ENCODE results near the gene TYW1.
"Not testable (repeated sequence)": the region's sequence is repeated elsewhere in the genome, so short reads cannot be mapped to it uniquely, and the experiment has no call there.

Gene TYW1

DNA sequence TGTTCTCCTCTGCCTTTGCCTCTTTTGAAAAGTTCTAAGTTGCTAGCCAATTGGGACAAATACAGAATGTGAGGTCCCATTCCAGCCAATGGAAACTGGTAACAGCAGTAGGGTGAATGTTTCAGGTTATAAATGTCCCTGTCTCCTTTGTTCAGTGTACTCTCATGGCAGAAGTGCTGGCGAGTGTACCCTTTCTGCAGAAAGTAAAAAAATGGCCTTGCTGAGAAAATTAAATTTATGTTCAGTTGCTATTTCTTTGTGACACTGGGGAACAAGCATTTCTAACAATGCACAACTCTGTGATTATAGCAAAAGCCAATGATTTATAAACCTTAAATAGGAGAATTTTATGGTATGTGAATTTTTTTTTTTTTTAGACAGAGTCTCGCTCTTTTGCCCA lies 79.5 kb downstream of the TYW1 start:
- not testable (repeated sequence) for H3K4me1 ChIP-seq (ENCODE audit: control insufficient read depth, insufficient read depth, low read depth, low read length); H3K27ac ChIP-seq (ENCODE audit: low read length, poor library complexity, severe bottlenecking); H2BK15ac ChIP-seq (ENCODE audit: low read depth, poor library complexity, severe bottlenecking); H3K27me3 ChIP-seq (ENCODE audit: control insufficient read depth in 1 of 2, insufficient read depth in 1 of 2, low read length in 2 of 2); H2BK120ac ChIP-seq (ENCODE audit: low read depth, low read length); H3K9ac ChIP-seq (ENCODE audit: low read length); H3K79me1 ChIP-seq (replicated peaks; ENCODE audit: low read length, poor library complexity, severe bottlenecking); H3K4me2 ChIP-seq (ENCODE audit: low read length, poor library complexity, severe bottlenecking); H4K91ac ChIP-seq (ENCODE audit: low read length); H3K14ac ChIP-seq (ENCODE audit: low read length in 2 of 2); H2BK12ac ChIP-seq (ENCODE audit: low read length in 2 of 2); H4K8ac ChIP-seq (ENCODE audit: low read length); H3K18ac ChIP-seq (ENCODE audit: low read depth in 1 of 2, low read length in 2 of 2); H2AK5ac ChIP-seq (ENCODE audit: low read length, severe bottlenecking); H2BK5ac ChIP-seq (ENCODE audit: low read depth, low read length, poor library complexity, severe bottlenecking); H3K4me3 ChIP-seq (ENCODE audit: insufficient read depth in 1 of 2, low read depth in 1 of 2, low read length in 2 of 2); H3K4ac ChIP-seq (ENCODE audit: low read depth in 1 of 2, low read length in 2 of 2); DNase-seq; H3K23ac ChIP-seq (ENCODE audit: low read length in 2 of 2); H2AFZ ChIP-seq (ENCODE audit: low read depth, low read length)
- Histone ChIP-seq H3K9me3 (ENCODE audit: control insufficient read depth, low read length) (peaks cover 35% of the 10 kb centered on the region), H3K36me3 (ENCODE audit: control insufficient read depth in 1 of 2, insufficient read depth in 2 of 2, low read depth in 1 of 2, low read length in 2 of 2) (peaks cover 4 to 21% of the 10 kb centered on the region in 2 experiments)
- 100% methylated on average over 2 of the region's 2 CpGs for WGBS

DNA sequence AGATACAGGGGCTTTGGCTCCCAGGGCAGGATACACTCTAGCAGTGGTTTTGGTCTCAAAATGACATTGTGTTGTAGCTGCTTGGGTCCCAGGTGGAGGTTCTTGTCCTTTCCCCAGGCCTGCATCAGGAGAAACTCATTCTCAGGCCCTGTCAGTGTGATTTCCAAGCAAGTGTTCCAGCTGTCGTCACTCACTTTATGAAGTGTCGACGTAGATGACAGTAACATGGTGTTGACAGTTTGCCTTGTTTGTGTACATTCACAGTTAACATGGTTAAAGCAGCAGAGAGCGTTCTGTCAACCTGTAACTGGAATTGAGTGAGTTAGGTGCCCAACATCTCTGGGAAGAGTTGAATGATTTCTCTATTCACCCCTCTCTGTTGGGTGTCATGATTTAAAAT lies 86.2 kb downstream of the TYW1 start:
- not testable (repeated sequence) for H3K23ac ChIP-seq (ENCODE audit: low read length in 2 of 2); H2BK5ac ChIP-seq (ENCODE audit: low read depth, low read length, poor library complexity, severe bottlenecking); H3K27me3 ChIP-seq (ENCODE audit: control insufficient read depth in 1 of 2, insufficient read depth in 1 of 2, low read length in 2 of 2); H3K9me3 ChIP-seq (ENCODE audit: control insufficient read depth, low read length); H3K27ac ChIP-seq (ENCODE audit: low read length, poor library complexity, severe bottlenecking); H3K4ac ChIP-seq (ENCODE audit: low read depth in 1 of 2, low read length in 2 of 2); H3K4me3 ChIP-seq (ENCODE audit: insufficient read depth in 1 of 2, low read depth in 1 of 2, low read length in 2 of 2); H2AK5ac ChIP-seq (ENCODE audit: low read length, severe bottlenecking); H4K91ac ChIP-seq (ENCODE audit: low read length); H3K18ac ChIP-seq (ENCODE audit: low read depth in 1 of 2, low read length in 2 of 2); H3K79me1 ChIP-seq (replicated peaks; ENCODE audit: low read length, poor library complexity, severe bottlenecking); H3K14ac ChIP-seq (ENCODE audit: low read length in 2 of 2); H2AFZ ChIP-seq (ENCODE audit: low read depth, low read length); H3K4me1 ChIP-seq (ENCODE audit: control insufficient read depth, insufficient read depth, low read depth, low read length); H3K9ac ChIP-seq (ENCODE audit: low read length); H2BK12ac ChIP-seq (ENCODE audit: low read length in 2 of 2); H2BK120ac ChIP-seq (ENCODE audit: low read depth, low read length); H4K8ac ChIP-seq (ENCODE audit: low read length); H2BK15ac ChIP-seq (ENCODE audit: low read depth, poor library complexity, severe bottlenecking); H3K4me2 ChIP-seq (ENCODE audit: low read length, poor library complexity, severe bottlenecking); DNase-seq
- peaks cover 4 to 11% of the 10 kb centered on the region in 2 experiments for H3K36me3 ChIP-seq (ENCODE audit: control insufficient read depth in 1 of 2, insufficient read depth in 2 of 2, low read depth in 1 of 2, low read length in 2 of 2)
- 99% methylated on average over 4 of the region's 4 CpGs for WGBS

DNA sequence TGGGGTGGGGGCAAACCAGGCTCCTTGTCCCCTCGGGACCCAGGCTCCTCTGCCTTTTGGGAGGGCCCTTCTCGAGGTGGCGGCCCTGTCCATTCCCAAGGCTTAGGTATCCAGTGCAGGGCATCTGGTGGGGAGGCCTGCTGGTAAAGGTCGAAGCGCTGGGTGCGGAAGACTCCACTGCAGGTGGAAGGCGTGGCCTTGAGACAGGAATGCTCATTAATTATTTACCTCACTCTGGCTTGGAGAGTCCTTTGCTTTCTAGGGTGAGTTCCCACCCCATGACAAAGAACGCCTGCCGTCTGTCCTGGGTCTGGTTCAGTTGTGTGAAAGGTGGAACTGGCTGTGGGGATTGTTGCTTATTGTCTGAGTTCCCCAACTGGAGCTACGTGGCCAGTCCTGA lies 92.6 kb downstream of the TYW1 start:
- not testable (repeated sequence) for H3K23ac ChIP-seq (ENCODE audit: low read length in 2 of 2); H3K14ac ChIP-seq (ENCODE audit: low read length in 2 of 2); H2AK5ac ChIP-seq (ENCODE audit: low read length, severe bottlenecking); H3K9ac ChIP-seq (ENCODE audit: low read length); H2BK5ac ChIP-seq (ENCODE audit: low read depth, low read length, poor library complexity, severe bottlenecking); H3K27ac ChIP-seq (ENCODE audit: low read length, poor library complexity, severe bottlenecking); H2BK120ac ChIP-seq (ENCODE audit: low read depth, low read length); H3K4me2 ChIP-seq (ENCODE audit: low read length, poor library complexity, severe bottlenecking); H3K79me1 ChIP-seq (replicated peaks; ENCODE audit: low read length, poor library complexity, severe bottlenecking); H3K36me3 ChIP-seq (ENCODE audit: control insufficient read depth in 1 of 2, insufficient read depth in 2 of 2, low read depth in 1 of 2, low read length in 2 of 2); H2AFZ ChIP-seq (ENCODE audit: low read depth, low read length); DNase-seq; H3K27me3 ChIP-seq (ENCODE audit: control insufficient read depth in 1 of 2, insufficient read depth in 1 of 2, low read length in 2 of 2); H2BK15ac ChIP-seq (ENCODE audit: low read depth, poor library complexity, severe bottlenecking); H3K4me3 ChIP-seq (ENCODE audit: insufficient read depth in 1 of 2, low read depth in 1 of 2, low read length in 2 of 2); H3K9me3 ChIP-seq (ENCODE audit: control insufficient read depth, low read length); H3K4me1 ChIP-seq (ENCODE audit: control insufficient read depth, insufficient read depth, low read depth, low read length); H2BK12ac ChIP-seq (ENCODE audit: low read length in 2 of 2); H3K18ac ChIP-seq (ENCODE audit: low read depth in 1 of 2, low read length in 2 of 2); H4K91ac ChIP-seq (ENCODE audit: low read length); H3K4ac ChIP-seq (ENCODE audit: low read depth in 1 of 2, low read length in 2 of 2); H4K8ac ChIP-seq (ENCODE audit: low read length)
- WGBS: 92% methylated on average over 8 of the region's 10 CpGs

DNA sequence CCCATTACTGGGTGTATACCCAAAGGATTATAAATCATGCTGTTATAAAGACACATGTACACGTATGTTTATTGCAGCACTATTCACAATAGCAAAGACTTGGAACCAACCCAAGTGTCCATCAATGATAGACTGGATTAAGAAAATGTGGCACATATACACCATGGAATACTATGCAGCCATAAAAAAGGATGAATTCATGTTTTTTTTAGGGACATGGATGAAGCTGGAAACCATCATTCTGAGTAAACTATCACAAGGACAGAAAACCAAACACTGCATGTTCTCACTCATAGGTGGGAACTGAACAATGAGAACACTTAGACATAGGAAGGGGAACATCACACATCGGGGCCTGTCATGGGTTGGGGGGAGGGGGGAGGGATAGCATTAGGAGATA lies 94.4 kb downstream of the TYW1 start:
- not testable (repeated sequence) for H2BK120ac ChIP-seq (ENCODE audit: low read depth, low read length); DNase-seq; H3K4me1 ChIP-seq (ENCODE audit: control insufficient read depth, insufficient read depth, low read depth, low read length); H3K4ac ChIP-seq (ENCODE audit: low read depth in 1 of 2, low read length in 2 of 2); H3K23ac ChIP-seq (ENCODE audit: low read length in 2 of 2); H3K4me3 ChIP-seq (ENCODE audit: insufficient read depth in 1 of 2, low read depth in 1 of 2, low read length in 2 of 2); H3K14ac ChIP-seq (ENCODE audit: low read length in 2 of 2); H2BK5ac ChIP-seq (ENCODE audit: low read depth, low read length, poor library complexity, severe bottlenecking); H2AK5ac ChIP-seq (ENCODE audit: low read length, severe bottlenecking); H3K4me2 ChIP-seq (ENCODE audit: low read length, poor library complexity, severe bottlenecking); H3K27me3 ChIP-seq (ENCODE audit: control insufficient read depth in 1 of 2, insufficient read depth in 1 of 2, low read length in 2 of 2); H3K9ac ChIP-seq (ENCODE audit: low read length); H3K18ac ChIP-seq (ENCODE audit: low read depth in 1 of 2, low read length in 2 of 2); H2BK12ac ChIP-seq (ENCODE audit: low read length in 2 of 2); H3K36me3 ChIP-seq (ENCODE audit: control insufficient read depth in 1 of 2, insufficient read depth in 2 of 2, low read depth in 1 of 2, low read length in 2 of 2); H3K9me3 ChIP-seq (ENCODE audit: control insufficient read depth, low read length); H2AFZ ChIP-seq (ENCODE audit: low read depth, low read length); H2BK15ac ChIP-seq (ENCODE audit: low read depth, poor library complexity, severe bottlenecking); H4K8ac ChIP-seq (ENCODE audit: low read length); H4K91ac ChIP-seq (ENCODE audit: low read length); H3K27ac ChIP-seq (ENCODE audit: low read length, poor library complexity, severe bottlenecking); H3K79me1 ChIP-seq (replicated peaks; ENCODE audit: low read length, poor library complexity, severe bottlenecking)
- WGBS: no CpG with 5 or more reads among the region's 2 CpGs
